ENCODE results near the gene VPS37D.

DNA sequence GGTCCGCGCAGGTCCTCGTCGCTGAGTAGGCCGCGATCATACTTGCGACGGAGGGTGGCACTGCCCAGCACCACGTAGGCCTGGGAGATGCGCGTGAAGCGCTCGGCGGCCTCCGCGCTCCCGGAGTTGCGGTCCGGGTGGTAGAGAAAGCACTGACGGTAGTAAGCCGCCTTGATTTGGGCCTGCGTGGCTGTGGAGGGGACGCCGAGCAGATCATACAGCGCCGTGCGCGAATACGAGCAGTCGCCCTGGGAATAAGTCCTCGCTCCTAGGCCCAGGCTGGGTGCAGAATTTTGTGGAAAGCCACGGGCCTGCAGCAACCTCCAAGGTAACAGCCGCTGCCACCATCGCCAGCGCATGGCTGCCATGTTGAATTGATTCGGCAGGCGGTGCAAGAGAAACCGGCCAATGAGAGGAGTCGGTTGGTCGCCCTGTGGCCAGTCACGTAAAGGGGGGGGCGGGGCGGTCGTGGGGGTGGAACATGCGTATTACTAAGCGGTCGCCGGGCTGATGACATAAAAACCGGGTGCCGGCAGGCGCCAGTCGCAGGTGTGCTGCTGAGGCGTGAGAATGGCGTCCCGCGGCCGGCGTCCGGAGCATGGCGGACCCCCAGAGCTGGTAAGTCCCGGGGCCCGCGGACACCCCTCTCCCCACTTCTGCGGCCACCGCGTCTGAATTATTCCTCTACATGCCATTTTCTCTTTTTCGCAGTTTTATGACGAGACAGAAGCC is 15.6 kb downstream of the VPS37D start, which contains the start of the genes BUD23 and DNAJC30:
- peak in 2 of 4 donors; percentile 18 to 21 for TF ChIP-seq POLR2A (IDR thresholded peaks at IDR 0.05)
- TF ChIP-seq, protein P1, sequence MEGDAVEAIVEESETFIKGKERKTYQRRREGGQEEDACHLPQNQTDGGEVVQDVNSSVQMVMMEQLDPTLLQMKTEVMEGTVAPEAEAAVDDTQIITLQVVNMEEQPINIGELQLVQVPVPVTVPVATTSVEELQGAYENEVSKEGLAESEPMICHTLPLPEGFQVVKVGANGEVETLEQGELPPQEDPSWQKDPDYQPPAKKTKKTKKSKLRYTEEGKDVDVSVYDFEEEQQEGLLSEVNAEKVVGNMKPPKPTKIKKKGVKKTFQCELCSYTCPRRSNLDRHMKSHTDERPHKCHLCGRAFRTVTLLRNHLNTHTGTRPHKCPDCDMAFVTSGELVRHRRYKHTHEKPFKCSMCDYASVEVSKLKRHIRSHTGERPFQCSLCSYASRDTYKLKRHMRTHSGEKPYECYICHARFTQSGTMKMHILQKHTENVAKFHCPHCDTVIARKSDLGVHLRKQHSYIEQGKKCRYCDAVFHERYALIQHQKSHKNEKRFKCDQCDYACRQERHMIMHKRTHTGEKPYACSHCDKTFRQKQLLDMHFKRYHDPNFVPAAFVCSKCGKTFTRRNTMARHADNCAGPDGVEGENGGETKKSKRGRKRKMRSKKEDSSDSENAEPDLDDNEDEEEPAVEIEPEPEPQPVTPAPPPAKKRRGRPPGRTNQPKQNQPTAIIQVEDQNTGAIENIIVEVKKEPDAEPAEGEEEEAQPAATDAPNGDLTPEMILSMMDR (IDR thresholded peaks at IDR 0.05) = peak in 1 of 7 experiments; percentile 16
- TF ChIP-seq EP300 (IDR thresholded peaks at IDR 0.05) = no peak
- peak; percentile 64 to 85 (median 73) for TF ChIP-seq POLR2AphosphoS5 (IDR thresholded peaks at IDR 0.05)

All from stomach (tissue), 4 donors.